Omental fat pad (tissue), 4 donors: ENCODE data around the gene AQP12B. TPM values are rescaled to one million over a fixed set of nuclear protein-coding genes. Genes with fewer than 3 reads are reported as not detected.

Experiments
- ATAC-seq: fragments of 150-250 bp; one replicate; pipeline ENCODE4 v1.9.1; 2016; ENCODE audit warnings: mild to moderate bottlenecking, moderate library complexity; ENCODE audit not compliant: low FRiP score
- DNase-seq: peaks from one replicate; pipeline ENCODE4 v3.0.0-alpha.2; 2019; ENCODE audit warnings: low spot score
- CTCF ChIP-seq, 3 donors: fragments of 450-650 bp; IDR thresholded peaks; one replicate each; pipeline ENCODE4 v1.5.1; 2016 to 2017; ENCODE audit warnings: antibody characterized with exemption in 3 of 3, mild to moderate bottlenecking in 3 of 3, moderate library complexity in 2 of 3
- total RNA-seq, 4 donors: library from RNA; depleted of rRNA; stranded (reverse); fragments of >200 nt; gene quantifications; one replicate each; pipeline ENCODE4 v1.1.0, GENCODE V29; 2016

AQP12B gene
- total RNA-seq, 4 donors from 2014 or later = not detected

GRCh38 chr2:240644171-240644651, 38.5 kb downstream of the AQP12B start:
- DNase-seq (no peak), ATAC-seq (no peak)
- TF ChIP-seq CTCF (IDR thresholded peaks at IDR 0.05) = no peak

- TF ChIP-seq CTCF (IDR thresholded peaks at IDR 0.05) = no peak
- no peak for ATAC-seq
- DNase-seq = no peak
Measured at GRCh38 chr2:240643811-240644150, 38.9 kb downstream of the AQP12B start.

DNA sequence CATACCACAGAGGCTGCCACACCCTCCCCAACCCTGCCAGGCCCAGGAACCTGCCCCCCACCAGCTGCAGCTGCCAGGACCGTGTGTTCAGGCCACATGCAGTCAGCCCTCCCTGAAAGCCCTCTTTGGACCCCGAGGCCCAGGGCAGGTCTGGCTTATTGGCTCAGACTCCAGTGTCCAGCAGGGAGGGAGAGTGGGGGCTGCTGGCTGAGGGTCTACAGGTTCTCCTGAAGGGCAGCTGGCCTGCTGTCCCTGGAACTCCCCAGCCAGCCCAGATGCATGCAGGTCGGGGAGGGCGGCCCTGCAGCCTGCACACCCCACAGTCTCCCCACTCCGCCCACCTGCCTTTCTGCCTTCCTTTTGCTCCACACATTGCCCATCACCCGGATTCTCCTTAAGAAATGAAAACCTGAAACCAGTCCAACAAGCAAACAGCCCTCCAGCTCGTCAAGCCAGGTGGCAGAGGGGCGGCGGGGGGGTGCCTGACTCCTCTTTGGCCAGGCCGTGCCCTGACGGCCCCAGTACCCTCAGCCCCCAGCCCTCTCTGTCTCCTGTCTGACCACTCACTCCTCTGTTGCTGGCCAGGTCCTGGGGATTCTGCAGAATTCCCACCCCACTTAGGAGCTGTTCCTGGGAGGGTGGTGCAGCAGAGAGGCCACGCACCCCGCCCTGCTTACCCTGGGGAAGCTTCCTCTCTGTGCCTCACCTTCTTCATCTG, 39.4 kb downstream of the AQP12B start:
- no peak for DNase-seq
- ATAC-seq = no peak
- TF ChIP-seq CTCF (IDR thresholded peaks at IDR 0.05) = no peak

- TF ChIP-seq CTCF (IDR thresholded peaks at IDR 0.05) = no peak
- DNase-seq (no peak), ATAC-seq (no peak)
Measured at GRCh38 chr2:240642806-240643092, 39.9 kb downstream of the AQP12B start.

- ATAC-seq (no peak), DNase-seq (no peak)
- TF ChIP-seq CTCF (IDR thresholded peaks at IDR 0.05) = no peak
Measured at GRCh38 chr2:240642061-240642805, 40.5 kb downstream of the AQP12B start.

DNA sequence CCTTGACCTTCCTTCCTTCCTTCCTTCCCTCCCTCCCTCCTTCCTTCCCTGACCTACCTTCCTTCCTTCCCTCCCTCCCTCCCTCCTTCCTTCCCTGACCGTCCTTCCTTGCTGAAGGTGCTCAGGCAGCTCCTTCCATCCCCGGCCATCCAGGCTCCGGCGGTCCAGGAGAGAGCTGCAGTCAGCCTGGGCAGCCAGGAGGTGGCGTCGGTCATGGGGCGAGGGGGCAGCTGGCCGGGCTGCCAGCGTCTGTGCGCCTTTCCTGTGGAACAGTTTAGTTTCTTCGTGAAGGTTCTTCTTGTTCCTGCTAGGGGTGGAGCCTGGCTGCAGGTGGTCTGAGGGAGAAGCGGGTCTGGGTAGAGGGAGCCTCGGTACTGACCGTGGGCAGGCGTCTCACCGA, 41.7 kb downstream of the AQP12B start:
- TF ChIP-seq CTCF (IDR thresholded peaks at IDR 0.05) = no peak
- DNase-seq = no peak
- no peak for ATAC-seq

DNA sequence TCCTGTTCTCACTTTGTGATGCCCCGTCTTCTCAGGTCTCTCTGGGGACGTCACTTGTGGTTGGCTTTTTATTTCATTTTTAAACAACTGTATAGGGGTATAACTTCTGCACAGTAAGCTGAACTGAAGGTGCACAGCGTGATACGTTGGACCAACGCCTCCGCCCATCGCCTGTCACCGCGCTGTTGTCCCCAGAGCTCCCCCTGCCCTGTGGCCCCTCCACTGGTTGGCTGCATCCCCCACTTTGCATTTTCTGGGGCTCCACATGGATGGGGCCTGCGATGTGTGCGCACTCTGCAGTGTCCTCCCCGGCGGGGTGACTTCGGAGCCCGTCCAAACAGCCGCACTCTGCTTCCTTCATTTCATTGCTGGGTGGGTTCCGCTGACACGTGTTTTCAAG, 43.1 kb downstream of the AQP12B start:
- DNase-seq (no peak), ATAC-seq (no peak)

More for the DNA sequence above, 43.1 kb downstream of the AQP12B start:
- no peak for TF ChIP-seq CTCF (IDR thresholded peaks at IDR 0.05)
